Activated CD4-positive, CD25-positive, alpha-beta regulatory T cell (primary cell): Measurements from ENCODE around the gene FBXL19.

ENCODE experiments used
- DNase-seq, 4 experiments: peaks; one replicate each; lab custom pipeline; 2025; lab: John Stamatoyannopoulos, UW

The FBXL19 gene

GRCh38 chr16:30894540-30895368, 28.6 kb upstream of the FBXL19 start:
- DNase-seq, result no peak

GRCh38 chr16:30895627-30896260, 27.6 kb upstream of the FBXL19 start:
- DNase-seq, result no peak

- no peak for DNase-seq
Measured at GRCh38 chr16:30896261-30896888, 27.0 kb upstream of the FBXL19 start, which contains the start of gene CTF1. Gene CTF1 (plus strand): TSS chr16:30896614. CDS start chr16:30896644, 30 bp downstream.

GRCh38 chr16:30896889-30897733, 26.3 kb upstream of the FBXL19 start:
- DNase-seq, result peak; percentile 58 to 72 (median 69)

- DNase-seq, result no peak
Measured at GRCh38 chr16:30899794-30900193, 23.6 kb upstream of the FBXL19 start.

- no peak for DNase-seq
Measured at GRCh38 chr16:30900588-30900987, 22.8 kb upstream of the FBXL19 start.

- no peak for DNase-seq
Measured at GRCh38 chr16:30901201-30902028, 22.0 kb upstream of the FBXL19 start.

GRCh38 chr16:30902029-30902972, 21.1 kb upstream of the FBXL19 start:
- peak in 3 of 4 experiments; percentile 14 to 51 (median 41) for DNase-seq

GRCh38 chr16:30903002-30903401, 20.4 kb upstream of the FBXL19 start:
- no peak for DNase-seq

GRCh38 chr16:30903596-30903995, 19.8 kb upstream of the FBXL19 start:
- no peak for DNase-seq

GRCh38 chr16:30904114-30904780, 19.1 kb upstream of the FBXL19 start:
- DNase-seq, result no peak

GRCh38 chr16:30907064-30907463, 16.3 kb upstream of the FBXL19 start:
- DNase-seq, result no peak

GRCh38 chr16:30910427-30911029, 12.8 kb upstream of the FBXL19 start:
- no peak for DNase-seq

GRCh38 chr16:30912794-30913412, 10.5 kb upstream of the FBXL19 start:
- no peak for DNase-seq

GRCh38 chr16:30914830-30915229, 8.5 kb upstream of the FBXL19 start:
- DNase-seq, result no peak

GRCh38 chr16:30918614-30919013, 4.8 kb upstream of the FBXL19 start:
- DNase-seq, result no peak

- DNase-seq, result no peak
Measured at GRCh38 chr16:30920891-30921290, 2.5 kb upstream of the FBXL19 start.

- no peak for DNase-seq
Measured at GRCh38 chr16:30921459-30921747, 2.0 kb upstream of the FBXL19 start.
